HCT116 (cell line): ENCODE data around the gene BSPRY. TPM values are rescaled to one million over a fixed set of nuclear protein-coding genes. Genes with fewer than 3 reads are reported as not detected.

ENCODE experiments used
- ATAC-seq: fragments of 200-7000 bp; cut with Tn5 transposase; 2 replicates; pipeline ENCODE4 v1.9.1; 2020; ENCODE audit warnings: mild to moderate bottlenecking, moderate library complexity
- BruUV-seq: library from RNA; stranded (reverse); fragments of 400-500 nt; replicated peaks from 2 replicates; lab custom pipeline; 2021; lab: Mats Ljungman, UMichigan
- CTCF ChIA-PET: fragments of 300-600 bp; sonication (Branson Sonifier 250); formaldehyde crosslinking; loops from one replicate; lab custom pipeline; 2021; ENCODE audit warnings: antibody characterized with exemption; lab: Charles Lee
- POLR2A ChIA-PET: fragments of 300-600, 350-600 bp; sonication (Branson Sonifier 250); formaldehyde crosslinking; loops from one replicate; lab custom pipeline; 2021; ENCODE audit warnings: antibody characterized with exemption; lab: Charles Lee
- RAD21 ChIA-PET, 2 experiments: fragments of 300-600 bp; sonication (Branson Sonifier 250); formaldehyde crosslinking; loops; one replicate each; lab custom pipeline; 2023; ENCODE audit warnings: low total read pairs in 2 of 2; ENCODE audit not compliant: uncharacterized antibody in 2 of 2, unreplicated experiment in 2 of 2, low non-redundant PET in 1 of 2; lab: Charles Lee
- DNase-seq: peaks from one replicate; pipeline ENCODE4 v3.0.0-alpha.2; 2010; ENCODE audit warnings: low read depth, low spot score
- H2AFZ ChIP-seq: fragments of 200-600 bp; shearing (Covaris generic), sonication (generic); 2 replicates; pipeline ENCODE4 v1.6.1; 2017; ENCODE audit warnings: low read depth, mixed run types, mixed read lengths, antibody characterized with exemption, low read length; ENCODE audit not compliant: poor library complexity, severe bottlenecking
- H3K27ac ChIP-seq: 2 replicates; pipeline ENCODE4 v1.5.1; 2012; ENCODE audit warnings: low read depth, low read length
- H3K27me3 ChIP-seq: fragments of 200-600 bp; sonication (generic); 2 replicates; pipeline ENCODE4 v1.6.1; 2016; ENCODE audit warnings: mixed run types, low read length, mixed read lengths; ENCODE audit not compliant: insufficient read depth
- H3K36me3 ChIP-seq, 2 experiments: fragments of 200-500 bp in 1 of 2; fragments of 200-600 bp in 1 of 2; sonication (Bioruptor generic) in 1 of 2; sonication (generic) in 1 of 2; 2 replicates each; pipeline versions ENCODE4 v1.5.1 to v1.6.1; 2014 to 2016; ENCODE audit warnings: low read length in 2 of 2, inconsistent platforms in 1 of 2, mixed read lengths in 1 of 2, mixed run types in 1 of 2; ENCODE audit not compliant: insufficient read depth in 2 of 2, control insufficient read depth in 1 of 2
- H3K4me1 ChIP-seq, 2 experiments: fragments of 200-600 bp in 1 of 2; sonication (generic) in 1 of 2; 2 replicates each; pipeline versions ENCODE4 v1.5.1 to v1.6.1; 2012 to 2017; ENCODE audit warnings: low read length in 2 of 2, inconsistent platforms in 1 of 2, mild to moderate bottlenecking in 1 of 2, mixed read lengths in 1 of 2, mixed run types in 1 of 2, moderate library complexity in 1 of 2; ENCODE audit not compliant: insufficient read depth in 2 of 2, control insufficient read depth in 1 of 2
- H3K4me2 ChIP-seq: fragments of 200-600 bp; sonication (generic); 2 replicates; pipeline ENCODE4 v1.6.1; 2017; ENCODE audit warnings: mixed run types, low read length, mixed read lengths
- H3K4me3 ChIP-seq, 2 experiments: fragments of 200-600 bp in 1 of 2; sonication (generic) in 1 of 2; replicated peaks in 1 of 2; 2 replicates each; pipeline ENCODE4 v1.5.1; 2011 to 2016; ENCODE audit warnings: low read length in 2 of 2, control low read depth in 1 of 2, low read depth in 1 of 2, mild to moderate bottlenecking in 1 of 2, mixed read lengths in 1 of 2, mixed run types in 1 of 2
- H3K79me2 ChIP-seq: fragments of 200-600 bp; sonication (generic); 2 replicates; pipeline ENCODE4 v1.6.1; 2017; ENCODE audit warnings: mild to moderate bottlenecking, mixed run types, low read length, moderate library complexity, mixed read lengths; ENCODE audit not compliant: insufficient read depth
- H3K9ac ChIP-seq: fragments of 200-600 bp; sonication (generic); 2 replicates; pipeline ENCODE4 v1.6.1; 2016; ENCODE audit warnings: low read length, mixed read lengths
- H3K9me2 ChIP-seq: fragments of 200-600 bp; sonication (generic), shearing (Covaris generic); 2 replicates; pipeline ENCODE4 v1.6.1; 2017; ENCODE audit warnings: mixed run types, mild to moderate bottlenecking, moderate library complexity; ENCODE audit not compliant: insufficient read depth
- H3K9me3 ChIP-seq, 2 experiments: fragments of 200-500 bp in 1 of 2; fragments of 200-600 bp in 1 of 2; sonication (Bioruptor generic) in 1 of 2; sonication (generic) in 1 of 2; 2 replicates each; pipeline ENCODE4 v1.6.1; 2014 to 2017; ENCODE audit warnings: low read length in 2 of 2, mixed read lengths in 2 of 2, inconsistent platforms in 1 of 2, low read depth in 1 of 2, mild to moderate bottlenecking in 1 of 2, mixed run types in 1 of 2, moderate library complexity in 1 of 2; ENCODE audit not compliant: control insufficient read depth in 1 of 2, insufficient read depth in 1 of 2
- H4K20me1 ChIP-seq: fragments of 200-600 bp; sonication (generic), shearing (Covaris generic); 2 replicates; pipeline ENCODE4 v1.6.1; 2017; ENCODE audit warnings: mixed run types, mild to moderate bottlenecking, moderate library complexity; ENCODE audit not compliant: insufficient read depth
- ATF3 ChIP-seq: IDR thresholded peaks from 2 replicates; pipeline ENCODE4 v1.6.1; 2012
- CBX3 ChIP-seq: IDR thresholded peaks from 2 replicates; pipeline ENCODE4 v1.6.1; 2012; ENCODE audit warnings: low read depth
- CEBPB ChIP-seq: IDR thresholded peaks from 2 replicates; pipeline ENCODE4 v1.6.1; 2012; ENCODE audit warnings: low read depth
- CTCF ChIP-seq, 3 experiments: fragments of 200-600 bp in 1 of 3; sonication (generic) in 1 of 3; IDR thresholded peaks in 2 of 3; conservative IDR thresholded peaks in 1 of 3; 2 replicates each; pipeline ENCODE4 v1.5.1; 2012 to 2017; ENCODE audit warnings: low read depth in 2 of 3, low read length in 2 of 3, antibody characterized with exemption in 1 of 3, borderline replicate concordance in 1 of 3, control low read depth in 1 of 3, mild to moderate bottlenecking in 1 of 3, mixed read lengths in 1 of 3, mixed run types in 1 of 3, moderate library complexity in 1 of 3; ENCODE audit not compliant: insufficient read depth in 1 of 3
- ELF1 ChIP-seq: IDR thresholded peaks from 2 replicates; pipeline ENCODE4 v1.6.1; 2012; ENCODE audit warnings: low read depth, borderline replicate concordance
- EZH2 ChIP-seq: fragments of 200-600 bp; sonication (generic); IDR thresholded peaks from 2 replicates; pipeline ENCODE4 v1.6.1; 2017; ENCODE audit warnings: antibody characterized with exemption, mixed run types
- FOSL1 ChIP-seq: IDR thresholded peaks from 2 replicates; pipeline ENCODE4 v1.6.1; 2012; ENCODE audit warnings: low read depth
- MAX ChIP-seq: IDR thresholded peaks from 2 replicates; pipeline ENCODE4 v1.6.1; 2012
- POLR2A ChIP-seq: IDR thresholded peaks from 2 replicates; pipeline ENCODE4 v1.7.0; 2011; ENCODE audit warnings: borderline replicate concordance; ENCODE audit not compliant: insufficient read depth, insufficient read length; ENCODE audit errors: extremely low read depth
- POLR2AphosphoS5 ChIP-seq: IDR thresholded peaks from 2 replicates; pipeline ENCODE4 v1.6.1; 2011; ENCODE audit warnings: mild to moderate bottlenecking, low read depth, low read length, moderate library complexity
- RAD21 ChIP-seq: IDR thresholded peaks from 2 replicates; pipeline ENCODE4 v1.6.1; 2012; ENCODE audit warnings: low read depth, mild to moderate bottlenecking
- REST ChIP-seq: IDR thresholded peaks from 2 replicates; pipeline ENCODE4 v1.6.1; 2012; ENCODE audit warnings: low read depth
- SIN3A ChIP-seq: IDR thresholded peaks from 2 replicates; pipeline ENCODE4 v1.6.1; 2012; ENCODE audit warnings: low read depth
- TCF7L2 ChIP-seq: IDR thresholded peaks from 2 replicates; pipeline ENCODE4 v1.7.0; 2011; ENCODE audit warnings: borderline replicate concordance, inconsistent platforms; ENCODE audit not compliant: insufficient read depth, insufficient read length; ENCODE audit errors: extremely low read depth
- YY1 ChIP-seq: IDR thresholded peaks from 2 replicates; pipeline ENCODE4 v1.6.1; 2011; ENCODE audit warnings: low read length, low read depth, moderate library complexity, mild to moderate bottlenecking; ENCODE audit not compliant: insufficient replicate concordance; ENCODE audit errors: extremely low read depth
- ZBTB33 ChIP-seq: IDR thresholded peaks from 2 replicates; pipeline ENCODE4 v1.6.1; 2011; ENCODE audit warnings: mild to moderate bottlenecking, low read length, moderate library complexity; ENCODE audit not compliant: insufficient replicate concordance; ENCODE audit errors: extremely low read depth
- ZFX ChIP-seq: fragments of 450-650 bp; IDR thresholded peaks from 2 replicates; pipeline ENCODE4 v1.6.1; 2017
- ZNF274 ChIP-seq: fragments of 200-500 bp; sonication (Bioruptor generic); IDR thresholded peaks from 2 replicates; pipeline ENCODE4 v1.6.1; 2014; ENCODE audit warnings: mild to moderate bottlenecking, low read depth, low read length, inconsistent platforms
- intact Hi-C: fragments of 100-400 bp; cut with micrococcal nuclease; formaldehyde crosslinking; loops from 2 replicates; pipeline ENCODE4 v1.10.0; 2022
- total RNA-seq: library from RNA; stranded (reverse); gene quantifications from one replicate; pipeline ENCODE4 v1.2.1, GENCODE V29; 2021; ENCODE audit not compliant: unreplicated experiment

The BSPRY gene
- total RNA-seq, 1 experiment from 2014 or later, result 22.7 TPM

- ChIA-PET POLR2A (no interaction called here), RAD21 (no interaction called here), CTCF (no interaction called here)
- peaks cover 11 to 14% of the 10 kb centered on the region in 2 experiments for H3K4me1 ChIP-seq
- TF ChIP-seq POLR2AphosphoS5 (no peak), RAD21 (no peak), REST (no peak), CEBPB (no peak), YY1 (no peak), MAX (no peak), CTCF (IDR thresholded peaks at IDR 0.05 in 2 of 3, conservative IDR thresholded peaks at IDR 0.05 in 1 of 3; ENCODE audit: borderline replicate concordance in 1 of 3, insufficient read depth in 1 of 3, low read depth in 2 of 3, low read length in 2 of 3) (no peak), POLR2A (no peak), ZBTB33 (no peak), FOSL1 (no peak), ELF1 (no peak), TCF7L2 (no peak), ZFX (no peak), ATF3 (no peak), SIN3A (no peak), ZNF274 (no peak), CBX3 (no peak), EZH2 (no peak)
- H4K20me1 ChIP-seq, result no peaks in the 10 kb centered on the region
- H3K4me3 ChIP-seq, result no peak overlapping the region
- no peaks in the 10 kb centered on the region for H3K27me3 ChIP-seq
- no TSS peak for BruUV-seq
- H3K9ac ChIP-seq, result no peak overlapping the region
- no peaks in the 10 kb centered on the region for H3K9me2 ChIP-seq
- no peaks in the 10 kb centered on the region for H3K9me3 ChIP-seq
- H3K36me3 ChIP-seq, result no peaks in the 10 kb centered on the region; a peak in 1 of 4 replicates
- no peak overlapping the region for H2AFZ ChIP-seq
- no peak overlapping the region for H3K27ac ChIP-seq
- ATAC-seq, result no peak
- no peak overlapping the region for H3K4me2 ChIP-seq
- intact Hi-C loops, result no loop called here
- H3K79me2 ChIP-seq, result no peaks in the 10 kb centered on the region
- DNase-seq, result no peak
Measured at GRCh38 chr9:113364951-113365350, 15.6 kb downstream of the BSPRY start.
